ENCODE data around the gene ADCK1.

DNA sequence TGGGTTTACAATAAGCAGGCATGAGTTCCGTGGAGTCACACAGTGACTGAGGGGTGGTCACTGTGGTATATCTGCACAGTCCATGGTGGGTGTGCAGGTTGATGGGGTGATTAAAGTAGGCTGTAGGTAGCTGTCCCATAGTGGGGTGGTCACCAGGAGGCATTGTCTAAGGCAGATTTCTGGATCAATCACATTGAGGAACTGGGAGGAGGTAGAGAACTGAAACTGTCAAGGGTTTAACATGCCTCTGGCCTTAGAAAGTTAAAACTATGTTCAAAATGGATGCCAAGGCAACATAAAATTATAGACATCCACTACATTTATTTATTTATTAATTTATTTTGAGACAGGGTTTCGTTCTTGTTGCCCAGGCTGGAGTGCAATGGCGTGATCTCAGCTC, 8.3 kb downstream of the ADCK1 start:
- TF ChIP-seq, protein P1, sequence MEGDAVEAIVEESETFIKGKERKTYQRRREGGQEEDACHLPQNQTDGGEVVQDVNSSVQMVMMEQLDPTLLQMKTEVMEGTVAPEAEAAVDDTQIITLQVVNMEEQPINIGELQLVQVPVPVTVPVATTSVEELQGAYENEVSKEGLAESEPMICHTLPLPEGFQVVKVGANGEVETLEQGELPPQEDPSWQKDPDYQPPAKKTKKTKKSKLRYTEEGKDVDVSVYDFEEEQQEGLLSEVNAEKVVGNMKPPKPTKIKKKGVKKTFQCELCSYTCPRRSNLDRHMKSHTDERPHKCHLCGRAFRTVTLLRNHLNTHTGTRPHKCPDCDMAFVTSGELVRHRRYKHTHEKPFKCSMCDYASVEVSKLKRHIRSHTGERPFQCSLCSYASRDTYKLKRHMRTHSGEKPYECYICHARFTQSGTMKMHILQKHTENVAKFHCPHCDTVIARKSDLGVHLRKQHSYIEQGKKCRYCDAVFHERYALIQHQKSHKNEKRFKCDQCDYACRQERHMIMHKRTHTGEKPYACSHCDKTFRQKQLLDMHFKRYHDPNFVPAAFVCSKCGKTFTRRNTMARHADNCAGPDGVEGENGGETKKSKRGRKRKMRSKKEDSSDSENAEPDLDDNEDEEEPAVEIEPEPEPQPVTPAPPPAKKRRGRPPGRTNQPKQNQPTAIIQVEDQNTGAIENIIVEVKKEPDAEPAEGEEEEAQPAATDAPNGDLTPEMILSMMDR (conservative IDR thresholded peaks at IDR 0.05; ENCODE audit: low read length), result no peak
- no peak for TF ChIP-seq EZH2phosphoT487 (IDR thresholded peaks at IDR 0.05; ENCODE audit: borderline replicate concordance)
